HG02884 (cell line): ENCODE data around the gene NPVF.
A peak's percentile ranks its signal among the peaks of the same experiment; 100 is the strongest.

Experiments used
- ATAC-seq: cut with Tn5 transposase; IDR thresholded peaks from one replicate; pipeline ENCODE4 v1.9.1; 2021; ENCODE audit warnings: mild to moderate bottlenecking, moderate library complexity; ENCODE audit not compliant: unreplicated experiment

The NPVF gene

GRCh38 chr7:25235471-25235870 is 7.2 kb upstream of the NPVF start:
- ATAC-seq = no peak

GRCh38 chr7:25234336-25234735 is 6.0 kb upstream of the NPVF start:
- ATAC-seq = no peak

- ATAC-seq = no peak
Observed at GRCh38 chr7:25223206-25223605, 5.1 kb downstream of the NPVF start.

- ATAC-seq = no peak
Observed at GRCh38 chr7:25222666-25223065, 5.6 kb downstream of the NPVF start.

- ATAC-seq = no peak
Observed at GRCh38 chr7:25221009-25221408, 7.3 kb downstream of the NPVF start.

- no peak for ATAC-seq
Observed at GRCh38 chr7:25218191-25218590, 10.1 kb downstream of the NPVF start.

- no peak for ATAC-seq
Observed at GRCh38 chr7:25216837-25217236, 11.4 kb downstream of the NPVF start.

GRCh38 chr7:25215694-25216335 is 12.5 kb downstream of the NPVF start:
- ATAC-seq = no peak

GRCh38 chr7:25208525-25209221 is 19.6 kb downstream of the NPVF start:
- ATAC-seq = no peak

GRCh38 chr7:25207887-25208286 is 20.4 kb downstream of the NPVF start:
- ATAC-seq = no peak

- no peak for ATAC-seq
Observed at GRCh38 chr7:25206765-25207164, 21.5 kb downstream of the NPVF start.

GRCh38 chr7:25196132-25196896 is 32.0 kb downstream of the NPVF start:
- no peak for ATAC-seq

- ATAC-seq = no peak
Observed at GRCh38 chr7:25194036-25194435, 34.2 kb downstream of the NPVF start.

- ATAC-seq = no peak
Observed at GRCh38 chr7:25192043-25192442, 36.2 kb downstream of the NPVF start.

GRCh38 chr7:25189197-25189596 is 39.1 kb downstream of the NPVF start:
- ATAC-seq = no peak

- ATAC-seq = no peak
Observed at GRCh38 chr7:25187932-25188331, 40.4 kb downstream of the NPVF start.

GRCh38 chr7:25186436-25186835 is 41.9 kb downstream of the NPVF start:
- ATAC-seq = no peak

GRCh38 chr7:25181532-25181931 is 46.8 kb downstream of the NPVF start:
- ATAC-seq = no peak

GRCh38 chr7:25180946-25181345 is 47.3 kb downstream of the NPVF start:
- ATAC-seq = no peak

- no peak for ATAC-seq
Observed at GRCh38 chr7:25180592-25180923, 47.7 kb downstream of the NPVF start.

- ATAC-seq = peak; percentile 96
Observed at GRCh38 chr7:25179771-25180591, 48.3 kb downstream of the NPVF start.
